SKM-1 treated with dmso at 0.1 percent for 144 hours (cell line): ENCODE data around the gene WDR12.
A peak's percentile ranks its signal among the peaks of the same experiment; 100 is the strongest.
"Not testable (repeated sequence)": the region's sequence is repeated elsewhere in the genome, so short reads cannot be mapped to it uniquely, and the experiment has no call there.

ENCODE experiments used
- DNase-seq: peaks from one replicate; lab custom pipeline; 2025; ENCODE audit not compliant: unreplicated experiment; lab: John Stamatoyannopoulos, UW

Gene WDR12

DNA sequence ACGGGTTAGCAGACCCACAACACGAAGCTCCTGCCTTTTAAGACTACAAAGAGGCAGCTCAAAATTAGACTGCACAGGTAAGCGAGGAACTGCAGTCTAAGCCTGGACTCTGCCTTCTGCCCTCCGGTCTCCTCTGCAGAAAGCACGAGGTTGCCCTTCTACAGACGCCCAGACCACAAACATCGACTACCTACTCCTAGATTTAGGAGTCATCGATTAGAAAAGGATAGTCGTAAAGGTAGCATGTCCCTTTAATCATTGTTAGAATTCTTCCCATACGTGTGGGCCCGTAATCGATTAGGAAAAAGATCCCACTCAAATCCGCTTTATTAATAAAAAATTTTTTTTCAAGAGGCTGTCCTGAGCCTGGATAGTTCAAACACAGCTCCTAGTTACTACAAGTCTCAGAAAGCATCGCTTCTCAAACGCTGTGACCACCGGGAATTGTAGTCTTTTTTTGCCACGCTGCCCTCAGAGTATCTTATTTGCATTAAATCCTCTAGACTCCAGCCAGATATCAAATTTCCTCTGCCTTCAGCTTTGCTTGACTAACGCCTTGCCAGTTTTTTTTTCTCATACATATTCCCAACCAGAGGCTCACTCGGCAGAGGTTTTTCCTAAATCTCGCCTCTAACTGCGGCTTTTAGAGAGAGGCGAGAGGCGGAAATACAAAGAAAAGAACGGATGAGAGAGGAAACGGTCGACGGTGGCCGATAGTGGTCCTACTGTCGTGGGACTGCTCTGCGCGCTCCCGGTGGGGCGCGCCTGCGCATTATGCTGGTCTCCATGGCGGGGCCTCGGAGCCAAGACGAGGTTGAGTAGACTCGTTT, at the start of gene WDR12, which contains the start of gene CARF:
WDR12 (minus strand) TSS at position 162 of the 830 bp plus-strand sequence. CDS start 197 bp downstream, outside the sequence.
CARF (plus strand) TSS at position 764 of the 830 bp plus-strand sequence. CDS start 29,628 bp downstream, outside the sequence.
- peak; percentile 89 for DNase-seq

DNA sequence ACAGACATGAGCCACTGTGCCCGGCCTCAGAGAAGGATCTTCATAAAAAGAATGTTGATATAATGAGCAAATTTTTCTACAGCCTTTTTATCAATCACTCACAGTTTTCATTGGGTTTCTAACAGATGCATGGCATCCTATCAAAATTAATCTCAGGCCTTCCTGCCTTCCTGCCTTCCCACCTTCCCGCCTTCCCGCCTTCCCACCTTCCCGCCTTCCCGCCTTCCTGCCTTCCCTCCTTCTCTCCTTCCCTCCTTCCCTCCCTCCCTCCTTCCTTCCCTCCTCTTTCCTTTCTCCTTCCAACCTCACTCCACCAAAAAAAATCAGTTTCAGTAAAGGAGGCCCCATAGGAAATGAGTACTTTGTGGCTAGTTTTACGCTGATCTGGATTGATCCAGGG, 49.1 kb upstream of the WDR12 start:
- no peak for DNase-seq

DNA sequence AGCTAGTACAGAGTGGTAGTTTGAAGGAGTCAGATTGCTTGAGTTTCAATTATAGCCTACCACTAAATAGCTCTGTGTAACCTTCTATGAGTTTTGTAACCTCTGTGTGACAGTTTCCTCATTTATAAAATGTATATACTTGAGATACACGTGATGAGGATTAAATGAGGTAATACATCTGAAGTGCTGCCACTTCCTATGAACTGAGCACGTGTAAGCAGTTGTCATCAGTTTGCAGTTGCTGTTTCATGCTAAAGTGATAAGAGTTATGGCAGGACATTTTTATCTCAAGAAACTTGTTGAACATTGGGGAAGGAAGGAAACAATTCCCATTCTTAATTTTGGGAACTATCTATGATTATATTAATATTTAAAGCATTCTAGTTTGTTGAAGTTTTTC, 39.1 kb upstream of the WDR12 start:
- peak; percentile 82 for DNase-seq

DNA sequence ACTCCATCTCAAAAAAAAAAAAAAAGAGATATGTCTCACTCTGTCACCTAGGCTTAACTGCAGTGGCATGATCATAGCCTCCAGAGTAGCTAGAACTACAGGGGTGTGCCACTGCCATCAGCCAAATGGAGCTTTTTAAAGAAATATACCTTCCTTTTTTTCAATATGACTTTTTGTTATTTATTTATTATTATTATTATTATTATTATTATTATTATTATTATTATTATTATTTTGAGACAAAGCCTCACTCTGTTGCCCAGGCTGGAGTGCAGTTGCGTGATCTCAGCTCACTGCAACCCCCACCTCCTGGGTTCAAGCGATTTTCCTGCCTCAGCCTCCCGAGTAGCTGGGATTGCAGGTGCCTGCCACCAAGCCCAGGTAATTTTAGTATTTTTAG, 37.9 kb upstream of the WDR12 start:
- DNase-seq = not testable (repeated sequence)

DNA sequence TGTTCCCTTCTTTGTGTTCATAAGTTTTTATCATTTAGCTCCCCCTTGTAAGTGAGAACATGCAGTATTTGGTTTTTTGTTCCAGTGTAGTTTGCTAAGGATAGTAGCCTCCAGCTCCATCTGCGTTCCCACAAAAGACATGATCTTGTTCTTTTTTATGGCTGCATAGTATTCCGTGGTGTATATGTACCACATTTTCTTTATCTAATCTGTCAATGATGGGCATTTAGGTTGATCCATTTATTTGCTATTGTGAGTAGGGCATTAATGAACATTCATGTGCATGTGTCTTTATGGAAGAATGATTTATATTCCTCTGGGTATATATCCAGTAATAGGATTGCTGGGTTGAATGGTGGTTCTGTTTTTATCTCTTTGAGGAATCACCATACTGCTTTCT, 34.0 kb upstream of the WDR12 start:
- no peak for DNase-seq

DNA sequence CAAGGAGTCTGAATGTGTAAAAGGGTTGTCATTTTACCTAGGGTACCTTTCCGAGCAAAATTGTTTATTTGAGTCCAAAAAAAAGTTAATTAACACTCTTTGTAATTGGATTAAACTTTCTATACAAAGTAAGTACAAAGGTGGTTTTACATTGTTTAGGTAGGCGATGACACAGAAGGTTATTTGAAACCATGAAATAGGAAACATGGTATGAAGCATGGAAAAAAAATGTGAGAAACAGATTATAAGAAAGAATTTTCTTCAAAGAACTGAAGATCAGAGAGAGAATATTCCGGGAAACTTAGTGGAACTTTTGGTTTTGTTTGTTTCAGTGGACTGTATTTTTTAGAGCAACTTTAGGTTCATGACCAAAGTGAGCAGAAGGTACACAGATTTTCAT, 33.3 kb upstream of the WDR12 start:
- DNase-seq = no peak

DNA sequence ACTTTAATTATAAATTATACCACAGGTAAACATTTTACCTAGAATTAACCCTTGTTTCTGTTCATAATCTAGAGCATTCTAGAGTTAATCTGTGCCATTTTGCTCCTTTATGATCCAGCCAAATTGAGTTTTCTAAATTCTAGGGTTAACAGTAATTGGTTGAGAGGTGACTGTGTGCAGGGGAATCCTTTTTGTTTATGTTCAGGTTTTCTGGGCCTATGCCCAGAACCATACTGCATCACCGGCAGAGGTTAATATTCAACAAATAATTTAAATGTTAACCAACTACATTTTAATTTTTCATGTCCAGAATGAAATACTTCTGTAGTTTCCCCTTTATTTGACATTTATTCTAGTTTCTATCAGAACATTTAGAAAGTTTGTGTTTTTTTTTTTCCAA, 32.9 kb upstream of the WDR12 start:
- no peak for DNase-seq

DNA sequence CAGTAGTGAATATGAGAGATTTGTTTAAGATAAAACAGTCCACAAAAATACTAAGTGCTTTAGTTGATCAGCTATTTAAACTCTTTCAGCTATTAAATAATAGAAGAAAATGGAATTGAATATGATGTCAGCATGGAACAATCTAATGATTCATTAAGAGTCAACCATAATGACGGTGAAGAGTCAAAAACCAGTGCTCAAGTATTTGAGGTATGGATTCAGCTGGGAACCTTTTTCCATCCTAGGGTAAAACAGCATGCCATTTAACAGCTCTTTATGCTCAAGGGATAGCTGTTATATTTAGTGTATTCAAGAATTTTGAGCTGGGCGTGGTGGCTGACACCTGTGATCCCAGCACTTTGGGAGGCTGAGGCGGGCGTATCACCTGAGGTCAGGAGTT, 30.3 kb upstream of the WDR12 start:
- DNase-seq = no peak

DNA sequence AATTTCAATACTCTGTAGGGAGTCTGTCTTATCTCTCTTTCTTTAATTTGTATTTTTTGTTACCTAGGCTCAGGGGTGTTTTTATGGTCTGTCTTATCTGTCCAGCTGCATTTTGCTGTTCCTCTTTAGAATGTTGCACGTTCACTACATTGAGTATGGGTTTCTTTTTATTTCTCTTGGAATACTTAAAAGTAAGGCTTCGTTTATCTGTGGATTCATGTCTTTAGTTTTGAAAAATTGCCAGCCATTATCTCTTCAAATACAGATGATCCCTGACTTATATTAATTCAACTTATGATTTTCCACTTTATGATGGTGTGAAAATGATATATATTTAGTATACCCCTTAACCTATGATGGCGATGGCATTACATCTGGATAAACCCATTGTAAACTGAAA, 27.5 kb upstream of the WDR12 start:
- DNase-seq = no peak

DNA sequence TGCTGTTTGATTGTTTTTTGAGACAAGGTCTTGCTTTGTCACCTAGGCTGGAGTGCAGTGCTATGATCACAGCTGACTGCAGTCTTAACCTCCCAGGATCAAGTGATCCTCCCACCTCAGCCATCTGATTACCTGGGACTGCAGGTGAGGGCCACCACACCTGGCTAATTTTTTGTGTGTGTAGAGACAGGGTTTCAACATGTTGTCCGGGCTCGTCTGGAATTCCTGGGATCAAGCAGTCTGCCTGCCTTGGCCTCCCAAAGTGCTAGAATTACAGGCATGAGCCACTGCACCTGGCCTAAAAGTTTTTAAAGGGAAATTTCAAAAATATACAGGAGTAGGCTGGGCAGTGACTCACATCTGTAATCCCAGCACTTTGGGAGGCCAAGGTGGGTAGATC, 23.0 kb upstream of the WDR12 start:
- DNase-seq = no peak

DNA sequence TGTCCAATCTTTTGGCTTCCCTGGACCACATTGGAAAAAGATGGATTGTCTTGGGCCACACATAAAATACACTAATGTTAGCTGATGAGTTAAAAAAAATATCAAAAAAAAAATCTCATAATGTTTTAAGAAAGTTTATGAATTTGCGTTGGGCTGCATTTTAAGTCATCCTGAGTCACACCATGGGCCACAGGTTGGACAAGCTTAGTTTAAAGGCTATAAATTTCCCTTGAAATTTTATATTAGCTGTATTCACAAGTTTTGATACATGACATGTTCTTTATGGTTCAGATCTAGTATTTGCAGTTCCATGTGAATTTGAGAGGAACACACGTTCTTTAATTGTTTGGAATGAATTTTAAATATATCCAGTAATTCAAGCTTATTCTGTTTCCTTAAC, 22.5 kb upstream of the WDR12 start:
- no peak for DNase-seq

DNA sequence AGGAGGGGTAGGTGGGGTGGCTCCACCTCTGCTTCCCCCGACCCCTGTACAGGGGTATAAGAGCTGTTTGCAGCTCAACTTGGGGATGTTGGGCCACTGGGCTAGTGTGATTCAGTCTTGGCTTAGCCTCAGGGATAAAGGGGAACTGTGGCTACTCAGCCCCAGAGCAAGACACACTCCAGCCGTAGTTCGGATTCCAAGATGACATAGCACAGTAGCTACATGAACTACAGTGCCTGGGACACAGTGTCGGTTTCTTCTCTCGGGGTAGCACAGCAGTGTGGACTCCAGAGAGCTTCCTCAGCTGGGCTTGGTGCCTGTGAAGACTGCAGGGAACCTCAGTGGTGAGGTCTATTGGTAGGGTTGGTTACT, 21.7 kb upstream of the WDR12 start:
- no peak for DNase-seq

DNA sequence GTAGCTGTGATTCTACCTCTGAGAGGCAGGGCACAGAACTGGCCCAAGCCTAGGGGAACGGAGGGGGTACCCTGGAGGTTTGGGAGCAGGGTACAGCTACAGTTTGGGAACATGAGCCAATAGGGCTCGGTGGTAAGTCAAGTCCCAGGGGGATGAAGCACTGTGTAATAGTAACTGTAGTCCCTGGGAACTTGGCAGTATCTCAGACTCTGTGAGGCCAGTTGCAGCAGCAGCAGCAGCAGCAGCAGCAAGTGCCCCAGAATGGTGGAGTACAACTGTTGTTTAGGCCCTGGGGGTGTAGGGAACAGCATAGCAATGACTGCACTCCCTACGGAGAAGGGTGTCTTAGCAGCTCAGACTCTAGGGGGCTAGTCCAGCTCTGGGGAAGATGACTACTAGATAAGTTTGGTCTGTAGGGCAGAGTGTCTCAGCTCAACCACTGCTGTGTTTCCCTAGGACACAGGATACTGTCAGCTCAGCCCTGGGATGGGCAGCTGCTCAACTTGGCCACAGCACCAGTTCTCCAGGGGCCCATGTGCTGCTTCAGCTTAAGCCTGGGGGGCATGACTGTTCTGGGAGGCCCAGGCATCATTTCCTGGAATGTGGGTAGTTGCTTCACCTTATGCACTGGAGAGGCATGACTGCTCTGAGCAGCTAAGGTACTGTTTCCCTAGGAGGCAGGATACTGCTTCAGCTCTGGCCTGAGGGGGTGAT, 21.1 kb upstream of the WDR12 start:
- DNase-seq = no peak

DNA sequence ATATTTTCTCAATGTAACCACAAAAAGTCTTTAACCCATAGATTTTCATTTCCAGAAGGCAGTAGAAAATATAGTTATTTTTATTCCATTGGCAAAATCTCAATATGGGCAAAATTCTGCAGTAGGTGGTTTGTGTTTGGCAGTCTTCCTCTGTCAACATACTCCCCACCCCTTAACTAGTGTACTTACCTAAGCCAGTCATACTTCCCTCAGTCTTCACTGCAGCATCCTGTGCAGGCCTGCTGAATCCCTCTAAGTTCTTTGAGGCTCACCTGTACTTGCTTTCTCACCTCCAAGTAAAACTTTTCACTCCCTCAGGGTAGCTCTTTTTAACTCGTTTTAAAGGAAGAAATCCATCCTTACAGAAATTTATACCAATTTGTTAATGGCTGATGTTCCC, 7.4 kb upstream of the WDR12 start:
- DNase-seq = no peak

DNA sequence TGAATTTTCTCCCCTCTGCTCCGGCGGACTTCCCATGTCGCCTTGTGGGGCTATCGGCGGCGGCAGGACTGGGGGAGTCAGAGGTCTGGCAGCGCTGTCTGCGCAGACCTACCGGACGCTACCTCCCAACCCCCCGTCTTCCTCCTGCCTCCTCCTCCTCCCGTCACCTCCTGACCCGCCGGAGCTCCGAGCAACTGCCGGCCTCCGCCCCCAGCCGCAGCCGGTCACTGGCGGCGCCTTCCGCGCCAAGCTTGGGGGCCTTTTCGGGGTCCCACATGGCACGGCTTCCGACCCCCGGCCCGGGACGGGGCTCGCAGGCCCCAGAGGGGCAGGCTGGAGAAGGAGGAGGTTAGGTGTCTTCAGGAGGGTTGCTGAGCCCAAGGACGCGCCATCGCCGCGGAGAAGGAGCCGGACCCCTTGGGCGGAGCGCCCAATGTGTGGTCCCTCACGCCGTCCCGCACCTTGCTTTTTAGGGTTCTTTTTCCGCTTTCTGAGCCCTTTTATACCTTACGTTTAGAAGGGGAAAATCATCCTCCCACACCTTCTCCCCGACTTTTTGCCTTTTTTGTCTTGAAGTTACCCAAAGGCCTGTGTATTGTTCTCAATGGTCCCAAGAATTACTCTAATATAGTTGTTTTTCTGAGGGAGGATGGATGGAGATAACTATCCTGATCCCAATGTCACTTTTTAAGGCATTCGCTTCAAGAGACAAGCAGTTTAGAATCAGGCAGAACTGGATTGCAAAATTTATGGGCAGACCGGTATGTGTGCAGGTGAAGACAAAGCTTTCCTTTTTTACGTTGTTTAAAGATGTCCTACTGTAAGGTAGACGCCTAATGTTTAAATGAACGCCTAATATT, 1.1 kb upstream of the WDR12 start:
- DNase-seq = not testable (repeated sequence)

DNA sequence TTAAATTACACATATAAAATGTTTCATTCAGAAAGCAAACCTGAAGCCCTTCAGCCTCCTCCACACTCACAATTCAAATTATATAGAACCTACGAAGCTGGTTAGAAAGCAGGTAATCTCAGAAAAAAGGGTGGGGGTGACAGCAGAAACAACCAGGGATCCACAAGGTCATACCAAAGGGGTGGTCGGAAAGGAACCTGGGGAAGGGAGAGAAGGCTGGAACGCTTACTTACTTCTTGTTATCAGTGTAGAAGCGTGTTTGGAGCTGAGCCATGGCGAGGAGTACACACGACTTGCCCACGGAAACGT, 316 bp downstream of the WDR12 start:
- DNase-seq = no peak

DNA sequence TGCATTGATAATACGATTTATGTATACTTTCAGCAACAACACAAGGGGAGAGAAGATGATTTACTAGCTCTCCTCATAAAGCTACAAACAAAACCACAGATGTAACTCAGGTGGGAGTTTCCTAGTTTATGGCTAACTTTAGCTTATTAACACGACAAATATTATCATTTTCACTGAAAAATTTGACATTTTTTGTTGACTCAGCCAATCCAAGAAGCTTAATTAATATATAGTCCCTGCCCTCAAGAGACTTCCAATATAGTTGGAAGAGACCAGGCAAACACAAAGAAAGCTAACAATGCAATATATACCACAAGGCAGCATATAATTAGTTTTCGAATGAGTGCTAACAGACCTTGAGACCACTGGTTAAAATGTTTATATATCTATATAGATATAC, 775 bp downstream of the WDR12 start:
- DNase-seq = no peak

DNA sequence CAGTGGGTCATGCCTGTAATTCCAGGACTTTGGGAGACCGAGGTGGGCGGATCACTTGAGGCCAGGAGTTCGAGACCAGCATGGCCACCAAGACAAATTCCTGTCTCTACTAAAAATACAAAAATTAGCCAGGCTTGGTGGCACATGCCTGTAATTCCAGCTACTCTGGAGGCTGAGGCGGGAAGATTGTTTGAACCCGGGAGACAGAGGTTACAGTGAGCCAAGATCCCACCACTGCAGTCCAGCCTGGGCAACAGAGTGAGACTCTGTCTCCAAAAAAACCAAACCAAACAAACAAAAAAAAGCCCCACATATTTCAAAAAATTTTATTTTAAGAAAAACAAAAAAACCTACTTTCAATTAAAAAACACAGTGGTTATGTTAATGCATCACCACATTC, 1.2 kb downstream of the WDR12 start:
- not testable (repeated sequence) for DNase-seq

DNA sequence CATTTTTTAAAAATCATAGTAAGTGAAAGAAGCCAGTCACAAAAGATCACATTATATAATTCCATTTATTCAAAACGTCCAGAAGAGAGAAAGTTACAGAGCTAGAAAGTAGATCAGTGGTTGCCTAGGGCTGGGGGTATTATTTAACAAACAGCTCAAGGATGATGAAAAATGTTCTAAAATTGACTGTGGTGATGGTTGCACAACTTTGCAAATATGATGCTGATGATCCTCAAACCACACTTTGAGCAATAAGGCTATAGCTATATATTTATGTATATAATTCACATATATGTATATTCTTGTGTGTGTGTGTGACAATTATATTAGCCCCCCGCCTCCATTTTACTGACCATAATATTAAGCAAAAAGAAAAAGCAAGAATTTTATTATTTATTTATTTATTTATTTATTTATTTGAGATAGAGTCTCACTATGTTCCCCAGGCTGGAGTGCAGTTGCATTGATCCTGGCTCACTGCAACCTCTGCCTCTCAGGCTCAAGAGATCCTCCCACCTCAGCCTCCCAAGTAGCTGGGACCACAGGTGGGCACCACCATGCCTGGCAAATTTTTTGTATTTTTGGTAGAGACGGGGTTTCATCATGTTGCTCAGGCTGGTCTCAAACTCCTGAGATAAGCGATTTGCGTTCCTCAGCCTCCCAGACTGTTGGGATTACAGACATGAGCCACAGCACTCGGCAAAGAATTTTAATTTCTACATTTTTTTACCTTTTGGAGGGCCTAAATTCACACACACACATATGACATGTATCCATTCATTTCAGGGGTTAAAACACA, 1.9 kb downstream of the WDR12 start:
- DNase-seq = peak; percentile 16

DNA sequence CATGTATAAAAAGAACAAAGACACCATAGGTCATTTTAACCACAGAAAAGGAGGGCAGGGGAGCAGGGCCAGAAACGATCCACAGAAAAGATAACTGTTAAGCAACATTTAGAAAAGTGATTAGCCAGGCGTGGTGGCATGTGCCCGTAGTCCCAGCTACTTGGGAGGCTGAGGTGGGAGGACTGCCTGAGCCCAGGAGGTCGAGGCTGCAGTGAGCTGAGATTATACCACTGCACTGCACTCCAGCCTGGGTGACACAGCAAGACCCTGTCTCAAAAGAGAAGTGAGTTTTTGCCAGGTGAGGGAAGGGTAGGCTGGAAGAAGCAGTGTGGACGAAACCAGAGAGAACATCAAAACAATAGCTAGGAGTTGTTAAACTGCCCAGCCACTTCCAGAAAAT, 3.3 kb downstream of the WDR12 start:
- no peak for DNase-seq

DNA sequence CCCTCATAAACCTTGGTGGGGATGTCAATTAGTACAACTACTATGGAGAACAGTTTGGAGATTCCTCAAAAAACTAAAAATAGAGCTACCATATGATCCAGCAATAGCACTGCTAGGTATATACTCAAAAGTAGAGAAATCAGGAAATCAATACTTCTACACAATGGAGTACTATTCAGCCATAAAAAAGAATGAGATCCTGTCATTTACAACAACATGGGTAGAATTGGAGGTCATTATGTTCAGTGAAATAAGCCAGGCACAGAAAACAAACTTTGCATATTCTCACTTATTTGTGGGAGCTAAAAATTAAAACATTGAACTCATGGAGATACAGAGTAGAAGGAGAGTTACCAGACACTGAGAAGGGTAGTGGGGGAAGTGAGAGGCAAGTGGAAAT, 6.0 kb downstream of the WDR12 start:
- not testable (repeated sequence) for DNase-seq
